Camera-type eye (tissue), 1 donor: ENCODE results near the gene URM1. TPM values are rescaled to one million over a fixed set of nuclear protein-coding genes. Genes with fewer than 3 reads are reported as not detected.

Experiments used
- total RNA-seq: library from RNA; depleted of rRNA; stranded (reverse); fragments of >200 nt; gene quantifications from one replicate; pipeline ENCODE4 v1.2.3, GENCODE V29; 2014

URM1 gene
- total RNA-seq, result 22.7 TPM

GRCh38 chr9:128370752-128371629 lies at the start of gene URM1:
Gene URM1 (plus strand): TSS chr9:128371374. CDS start chr9:128371381, 7 bp downstream.

GRCh38 chr9:128322404-128323211 lies 48.6 kb upstream of the URM1 start, which contains the start of the genes COQ4 and TRUB2:
Gene COQ4 (plus strand): TSS chr9:128322839. CDS start chr9:128322859, 20 bp downstream.
Gene TRUB2 (minus strand): TSS chr9:128322447. CDS start chr9:128322408, 39 bp downstream.

GRCh38 chr9:128339761-128340690 lies 31.1 kb upstream of the URM1 start, which contains the start of gene SLC27A4:
Gene SLC27A4 (plus strand): TSS chr9:128340527. CDS start chr9:128343133, 2,606 bp downstream.

GRCh38 chr9:128420651-128421481 lies 49.7 kb downstream of the URM1 start, which contains the start of gene CERCAM:
Gene CERCAM (plus strand): TSS chr9:128420857. CDS start chr9:128420878, 21 bp downstream.

Other genes starting within 250 kb of the URM1 start
- 42.3 TPM for gene PTGES2, start 243.6 kb upstream of the URM1 start, total RNA-seq
- gene LCN2, start 221.9 kb upstream of the URM1 start, total RNA-seq, result 21.4 TPM
- 103 TPM for gene BBLN, start 211.1 kb upstream of the URM1 start, total RNA-seq
- 57.5 TPM for gene CIZ1, start 179.8 kb upstream of the URM1 start, total RNA-seq
- 135 TPM for gene DNM1, start 168.0 kb upstream of the URM1 start, total RNA-seq
- gene GOLGA2, start 95.4 kb upstream of the URM1 start, total RNA-seq, result 167 TPM
- gene SWI5, start 95.1 kb upstream of the URM1 start, total RNA-seq, result 20.0 TPM
- 10.4 TPM for gene TRUB2, start 48.9 kb upstream of the URM1 start, total RNA-seq
- 39.9 TPM for gene COQ4, start 48.5 kb upstream of the URM1 start, total RNA-seq
- gene SLC27A4, start 30.8 kb upstream of the URM1 start, total RNA-seq, result 15.4 TPM
- gene CERCAM, start 49.5 kb downstream of the URM1 start, total RNA-seq, result 50.6 TPM
- 39.6 TPM for gene ODF2, start 84.6 kb downstream of the URM1 start, total RNA-seq
- gene GLE1, start 133.3 kb downstream of the URM1 start, total RNA-seq, result 29.6 TPM
- 528 TPM for gene SPTAN1, start 181.2 kb downstream of the URM1 start, total RNA-seq